ENCODE results near the gene P2RY2. TPM values are rescaled to one million over a fixed set of nuclear protein-coding genes. Genes with fewer than 3 reads are reported as not detected.

Gene P2RY2
- total RNA-seq, 1 donor from 2014 or later, result 19.8 TPM

DNA sequence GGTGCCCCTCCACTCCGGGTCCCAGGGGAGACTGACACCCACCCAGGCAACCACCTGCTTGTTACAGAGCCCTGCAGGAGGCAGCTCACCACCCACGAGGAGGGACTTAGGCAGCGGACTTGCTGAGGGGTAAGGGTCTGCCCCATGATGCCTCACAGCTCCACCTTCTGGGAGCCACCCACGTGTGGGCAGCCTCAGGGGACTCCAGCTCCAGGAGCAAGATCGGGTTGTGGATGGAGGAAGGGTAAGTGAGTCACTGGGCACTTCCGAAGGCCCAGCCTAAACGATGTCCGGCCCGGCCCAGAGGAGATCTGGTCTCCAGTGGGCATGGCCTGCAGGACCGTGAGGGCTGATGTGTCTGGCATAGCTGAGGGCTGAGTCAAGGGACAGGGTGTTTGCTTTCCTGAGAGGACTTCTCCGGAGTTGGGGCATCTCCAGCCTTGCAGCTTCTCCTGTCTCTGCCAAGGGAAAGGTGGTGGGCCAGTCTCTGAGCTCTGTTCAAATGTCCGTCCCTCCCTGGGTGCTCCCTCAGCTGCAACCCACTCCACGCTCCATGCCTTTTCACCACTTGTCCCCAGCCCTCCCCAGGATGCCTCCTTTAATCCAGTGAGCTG, 32.3 kb upstream of the P2RY2 start:
- H3K9me3 ChIP-seq (replicated peaks), result no peaks in the 10 kb centered on the region
- no peak for DNase-seq
- intact Hi-C loops (cut with micrococcal nuclease), result loop anchor here (10.0 kb wide), 2 partner anchors 59 to 461 kb away; no protein-coding TSS in a partner anchor
- peaks cover 60% of the 10 kb centered on the region for H3K4me1 ChIP-seq
- H3K4me3 ChIP-seq, result no peak overlapping the region
- peak overlapping the region; percentile 21 for H3K27ac ChIP-seq (replicated peaks)
- H3K36me3 ChIP-seq, result no peaks in the 10 kb centered on the region
- no peak for TF ChIP-seq CTCF (IDR thresholded peaks at IDR 0.05; ENCODE audit: borderline replicate concordance)
- H3K27me3 ChIP-seq (ENCODE audit: low read depth), result no peaks in the 10 kb centered on the region

DNA sequence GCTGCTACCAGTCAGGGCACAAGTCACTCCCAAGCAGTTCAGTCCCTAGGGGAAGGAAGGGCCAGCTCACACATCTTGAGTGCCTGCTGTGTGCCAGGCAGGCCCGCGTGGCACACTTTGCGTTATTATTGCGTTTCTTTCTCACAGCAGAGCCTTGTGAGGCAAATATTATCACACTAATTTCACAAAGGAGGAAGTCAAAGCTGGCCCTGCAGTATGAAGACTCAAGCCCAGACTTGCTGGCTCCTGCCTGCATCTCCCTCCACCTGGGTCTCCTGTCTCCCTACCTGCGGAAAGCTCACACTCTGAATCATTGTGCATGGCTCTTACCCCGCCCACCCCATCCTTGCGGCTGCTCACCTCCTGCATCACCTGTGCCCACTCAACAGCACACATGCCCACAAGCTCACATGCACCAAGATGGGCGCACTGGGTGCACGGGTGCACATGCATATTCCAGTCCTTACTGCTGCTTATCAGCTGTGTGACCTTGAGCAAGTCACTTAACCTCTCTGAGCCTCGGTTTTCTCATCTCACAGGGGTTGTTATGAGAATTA, 31.7 kb upstream of the P2RY2 start:
- DNase-seq, result no peak
- Histone ChIP-seq H3K9me3 (replicated peaks) (no peaks in the 10 kb centered on the region), H3K27ac (replicated peaks) (peak overlapping the region; percentile 21), H3K36me3 (no peaks in the 10 kb centered on the region), H3K4me1 (peaks cover 57% of the 10 kb centered on the region), H3K4me3 (no peak overlapping the region), H3K27me3 (ENCODE audit: low read depth) (no peaks in the 10 kb centered on the region)
- TF ChIP-seq CTCF (IDR thresholded peaks at IDR 0.05; ENCODE audit: borderline replicate concordance), result no peak
- intact Hi-C loops (cut with micrococcal nuclease), result loop anchor here (10.0 kb wide), 2 partner anchors 58 to 462 kb away; no protein-coding TSS in a partner anchor

DNA sequence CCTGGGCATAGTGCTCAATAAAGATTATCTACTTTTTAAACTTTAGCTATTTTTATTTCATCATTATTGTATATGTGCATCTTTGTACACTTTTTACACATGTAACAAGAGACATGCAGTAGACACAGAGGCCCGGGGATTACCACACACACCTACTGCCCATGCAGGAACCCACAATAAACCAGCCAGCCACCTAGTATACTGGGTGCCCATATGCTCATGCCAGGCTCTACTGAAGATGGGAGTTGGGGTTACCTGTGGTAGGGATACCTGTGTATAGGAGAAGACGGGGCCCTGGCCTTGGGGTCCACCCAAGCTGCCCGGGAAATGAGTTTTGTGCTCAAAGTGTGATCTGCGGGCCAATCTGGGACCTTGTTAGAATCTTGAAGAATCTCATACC, 31.2 kb upstream of the P2RY2 start:
- H3K27me3 ChIP-seq (ENCODE audit: low read depth), result no peaks in the 10 kb centered on the region
- DNase-seq, result no peak
- intact Hi-C loops (cut with micrococcal nuclease), result loop anchor here (10.0 kb wide), 2 partner anchors 58 to 462 kb away; no protein-coding TSS in a partner anchor
- no peak for TF ChIP-seq CTCF (IDR thresholded peaks at IDR 0.05; ENCODE audit: borderline replicate concordance)
- H3K4me3 ChIP-seq, result no peak overlapping the region
- H3K27ac ChIP-seq (replicated peaks), result no peak overlapping the region
- H3K36me3 ChIP-seq, result no peaks in the 10 kb centered on the region
- H3K9me3 ChIP-seq (replicated peaks), result no peaks in the 10 kb centered on the region
- peaks cover 57% of the 10 kb centered on the region for H3K4me1 ChIP-seq

GRCh38 chr11:73187854-73188253, 30.2 kb upstream of the P2RY2 start:
- Histone ChIP-seq H3K4me3 (no peak overlapping the region), H3K4me1 (peaks cover 53% of the 10 kb centered on the region), H3K27me3 (ENCODE audit: low read depth) (no peaks in the 10 kb centered on the region), H3K36me3 (no peaks in the 10 kb centered on the region), H3K27ac (replicated peaks) (peak overlapping the region; percentile 56), H3K9me3 (replicated peaks) (no peaks in the 10 kb centered on the region)
- DNase-seq, result no peak
- TF ChIP-seq CTCF (IDR thresholded peaks at IDR 0.05; ENCODE audit: borderline replicate concordance), result no peak
- intact Hi-C loops (cut with micrococcal nuclease), result loop anchor here (10.0 kb wide), 2 partner anchors 57 to 463 kb away; no protein-coding TSS in a partner anchor

DNA sequence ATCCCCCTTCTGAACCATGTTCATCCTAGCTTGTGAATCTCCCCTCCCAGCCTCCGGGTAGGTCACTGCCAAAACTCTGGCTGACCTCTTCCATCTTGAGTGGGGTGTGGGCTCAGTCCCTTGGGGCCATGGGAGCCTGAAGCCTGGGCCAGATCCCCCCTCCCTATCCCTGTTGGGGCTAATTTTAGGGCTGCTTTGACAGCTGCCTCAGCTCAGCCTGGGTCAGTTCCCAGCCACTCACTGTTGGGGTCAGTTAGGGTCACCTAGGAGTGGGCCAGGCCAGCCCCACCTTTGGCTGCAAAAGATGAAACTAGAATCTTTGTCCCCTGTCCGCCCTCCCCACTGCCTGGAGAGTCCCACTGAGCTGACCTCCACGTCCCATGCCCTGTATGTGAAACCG, 29.8 kb upstream of the P2RY2 start:
- no peak overlapping the region for H3K4me3 ChIP-seq
- no peaks in the 10 kb centered on the region for H3K27me3 ChIP-seq (ENCODE audit: low read depth)
- intact Hi-C loops (cut with micrococcal nuclease), result loop anchor here (10.0 kb wide), 2 partner anchors 56 to 464 kb away; no protein-coding TSS in a partner anchor
- TF ChIP-seq CTCF (IDR thresholded peaks at IDR 0.05; ENCODE audit: borderline replicate concordance), result no peak
- no peaks in the 10 kb centered on the region for H3K9me3 ChIP-seq (replicated peaks)
- peaks cover 49% of the 10 kb centered on the region for H3K4me1 ChIP-seq
- H3K27ac ChIP-seq (replicated peaks), result peak overlapping the region; percentile 56
- no peaks in the 10 kb centered on the region for H3K36me3 ChIP-seq
- peak; percentile 61 for DNase-seq

Measured in left ventricle myocardium inferior (tissue), 1 donor.